ENCODE results near the gene GTF3C5.

GTF3C5 gene

DNA sequence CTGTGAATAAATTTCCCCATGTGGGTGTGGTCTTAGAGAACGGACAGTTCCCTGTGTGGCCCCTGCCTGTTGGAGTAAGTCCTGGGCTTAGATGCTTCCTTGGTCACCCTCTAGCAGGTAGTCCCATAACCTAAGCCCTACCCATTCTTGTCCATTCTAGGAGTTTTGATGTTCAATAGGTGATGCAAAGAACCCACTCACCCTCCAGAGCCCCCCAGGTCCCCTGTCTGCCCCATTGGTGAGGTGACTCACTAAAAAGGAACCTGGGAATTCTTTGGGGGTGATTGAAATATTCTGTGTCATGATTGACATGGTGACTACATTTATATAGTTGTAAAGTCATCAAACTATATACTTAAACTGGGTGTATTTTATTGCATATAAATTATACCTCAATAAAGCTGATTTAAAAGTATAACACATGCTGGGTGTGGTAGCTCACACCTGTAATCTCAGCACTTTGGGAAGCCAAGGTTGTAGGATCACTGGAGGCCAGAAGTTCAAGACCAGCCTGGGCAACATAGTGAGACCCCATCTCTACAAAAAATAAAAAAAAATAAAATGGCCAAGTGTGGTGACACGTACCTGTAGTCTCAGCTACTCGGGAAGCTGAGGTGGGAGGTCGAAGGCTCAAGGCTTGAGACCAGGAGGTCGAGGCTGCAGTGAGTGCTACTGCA is 20.8 kb upstream of the GTF3C5 start:
- H3K9me3 ChIP-seq (ENCODE audit: insufficient read depth, low read depth, low read length) = no peaks in the 10 kb centered on the region
- H3K4me1 ChIP-seq (ENCODE audit: insufficient read depth, low read length) = peaks cover 1% of the 10 kb centered on the region; the same call in 1 of the 2 replicates
- H3K36me3 ChIP-seq (ENCODE audit: insufficient read depth, low read length) = no peaks in the 10 kb centered on the region
- H3K9ac ChIP-seq (ENCODE audit: low read depth, low read length) = no peak overlapping the region
- H3K4me3 ChIP-seq (ENCODE audit: low read length) = no peak overlapping the region
- no peak overlapping the region for H3K27ac ChIP-seq (ENCODE audit: low read depth, low read length)
- WGBS = 80% methylated on average over 5 of the region's 5 CpGs
- peaks cover 46% of the 10 kb centered on the region for H3K27me3 ChIP-seq (ENCODE audit: insufficient read depth, low read length)

DNA sequence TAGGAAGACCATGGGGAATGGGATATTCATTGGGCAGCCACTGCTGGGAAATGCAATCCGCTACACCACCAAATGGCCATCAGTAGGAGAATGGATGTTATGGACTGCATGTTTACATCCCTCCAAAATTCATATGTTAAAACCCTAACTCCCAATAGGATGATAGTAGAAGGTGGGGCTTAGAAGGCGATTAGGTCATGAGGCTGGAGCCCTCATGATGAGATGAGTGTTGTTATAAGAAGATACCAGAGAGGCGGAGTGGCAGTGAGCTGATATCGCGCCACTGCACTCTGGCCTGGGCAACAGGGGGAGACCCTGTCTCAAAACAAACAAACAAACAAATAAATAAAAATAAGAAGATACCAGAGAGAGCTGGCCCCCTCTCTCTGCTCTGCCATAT is 16.1 kb upstream of the GTF3C5 start:
- peaks cover 8% of the 10 kb centered on the region; the same call in 1 of the 2 replicates for H3K27me3 ChIP-seq (ENCODE audit: insufficient read depth, low read length)
- no peak overlapping the region for H3K4me3 ChIP-seq (ENCODE audit: low read length)
- H3K27ac ChIP-seq (ENCODE audit: low read depth, low read length) = no peak overlapping the region
- H3K9me3 ChIP-seq (ENCODE audit: insufficient read depth, low read depth, low read length) = no peaks in the 10 kb centered on the region
- H3K4me1 ChIP-seq (ENCODE audit: insufficient read depth, low read length) = no peaks in the 10 kb centered on the region
- 100% methylated on average over 3 of the region's 5 CpGs for WGBS
- H3K36me3 ChIP-seq (ENCODE audit: insufficient read depth, low read length) = no peaks in the 10 kb centered on the region
- no peak overlapping the region for H3K9ac ChIP-seq (ENCODE audit: low read depth, low read length)

DNA sequence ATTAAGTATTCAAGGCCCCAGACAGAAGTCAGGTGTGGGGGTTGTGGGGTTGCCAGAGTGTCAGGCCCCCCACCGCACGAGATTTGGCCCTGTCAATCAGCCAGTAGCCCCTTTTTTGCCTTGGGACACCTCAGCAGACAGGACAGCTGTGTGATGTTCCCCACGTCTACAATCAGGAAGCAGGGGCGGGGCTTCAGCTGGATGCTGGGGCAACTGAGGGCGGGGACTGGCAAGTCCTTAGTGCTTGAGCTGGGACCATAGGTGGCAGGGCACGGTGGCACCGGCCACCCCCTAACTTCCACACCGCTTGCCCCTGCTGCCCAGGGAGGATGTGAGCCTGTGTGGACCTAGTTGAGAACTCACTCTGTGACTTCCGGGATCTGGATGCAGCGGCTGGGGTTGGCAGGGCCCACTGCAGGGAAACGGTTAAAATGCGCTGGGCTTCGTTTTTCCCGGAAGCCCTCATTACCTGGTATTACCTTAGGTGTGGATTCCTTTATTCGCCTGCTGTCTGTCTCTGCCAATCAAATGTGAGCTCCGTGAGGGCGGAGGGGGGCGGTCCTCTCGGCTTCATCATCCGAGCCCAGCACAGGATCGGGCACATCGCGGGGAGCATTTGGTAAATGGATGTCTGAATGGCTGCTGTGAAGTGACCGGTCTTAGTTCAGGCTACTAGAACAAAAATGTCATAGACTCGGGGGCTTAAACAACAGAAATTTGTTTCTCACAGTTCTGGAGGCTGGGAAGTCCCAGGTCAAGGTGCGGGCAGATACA is 7.5 kb upstream of the GTF3C5 start:
- 0 out of 2 replicates have a peak, but pooled peaks cover 4% of the 10 kb centered on the region for H3K27me3 ChIP-seq (ENCODE audit: insufficient read depth, low read length)
- WGBS = 87% methylated on average over 26 of the region's 26 CpGs
- H3K4me1 ChIP-seq (ENCODE audit: insufficient read depth, low read length) = no peaks in the 10 kb centered on the region
- no peak overlapping the region for H3K27ac ChIP-seq (ENCODE audit: low read depth, low read length)
- H3K36me3 ChIP-seq (ENCODE audit: insufficient read depth, low read length) = no peaks in the 10 kb centered on the region
- H3K9ac ChIP-seq (ENCODE audit: low read depth, low read length) = no peak overlapping the region
- no peak overlapping the region for H3K4me3 ChIP-seq (ENCODE audit: low read length)
- H3K9me3 ChIP-seq (ENCODE audit: insufficient read depth, low read depth, low read length) = no peaks in the 10 kb centered on the region

DNA sequence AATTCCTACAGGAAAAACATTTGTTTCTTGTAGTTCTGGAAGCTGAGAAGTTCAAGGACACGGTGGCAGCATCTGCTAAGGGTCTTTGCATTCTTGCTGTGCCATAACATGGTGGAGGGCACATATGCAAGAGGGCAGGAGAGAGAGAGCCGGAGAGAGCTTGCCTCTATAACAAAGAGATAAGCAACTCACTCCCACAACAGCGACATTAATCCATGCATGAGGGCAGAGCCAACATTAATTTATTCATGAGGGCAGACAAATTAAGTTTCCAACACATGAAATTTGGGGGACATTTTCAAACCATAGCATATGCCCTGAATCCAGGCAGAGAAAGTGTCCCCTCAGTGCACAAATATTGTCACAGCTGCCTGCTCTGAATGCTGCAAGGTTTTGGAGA is 4.4 kb upstream of the GTF3C5 start:
- Histone ChIP-seq H3K27me3 (ENCODE audit: insufficient read depth, low read length) (0 out of 2 replicates have a peak, but pooled peaks cover 4% of the 10 kb centered on the region), H3K4me1 (ENCODE audit: insufficient read depth, low read length) (no peaks in the 10 kb centered on the region), H3K36me3 (ENCODE audit: insufficient read depth, low read length) (no peaks in the 10 kb centered on the region), H3K9ac (ENCODE audit: low read depth, low read length) (no peak overlapping the region), H3K27ac (ENCODE audit: low read depth, low read length) (no peak overlapping the region), H3K9me3 (ENCODE audit: insufficient read depth, low read depth, low read length) (no peaks in the 10 kb centered on the region), H3K4me3 (ENCODE audit: low read length) (no peak overlapping the region)
- 84% methylated on average over 3 of the region's 3 CpGs for WGBS

DNA sequence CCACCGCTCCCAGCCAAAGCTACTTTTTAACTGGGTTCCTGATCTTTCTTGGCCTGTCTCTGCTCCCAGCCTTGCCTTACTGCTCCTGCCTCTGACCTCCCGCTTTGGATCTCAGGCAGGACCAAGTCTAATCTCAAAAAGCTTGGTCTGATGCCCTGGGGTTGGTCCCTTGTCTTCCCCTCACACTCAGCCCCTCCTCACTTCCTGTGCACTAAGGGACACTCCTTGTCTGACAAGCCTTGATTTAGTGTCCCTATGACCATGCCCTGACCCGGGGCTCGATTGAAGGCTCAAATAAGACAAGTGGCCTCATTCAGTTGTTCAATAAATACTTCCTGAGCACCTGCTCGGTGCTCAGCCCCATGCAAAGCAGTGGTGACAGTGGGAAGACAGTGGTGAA is 3.7 kb upstream of the GTF3C5 start:
- H3K4me3 ChIP-seq (ENCODE audit: low read length) = no peak overlapping the region
- 70% methylated on average over 5 of the region's 5 CpGs for WGBS
- H3K9me3 ChIP-seq (ENCODE audit: insufficient read depth, low read depth, low read length) = no peaks in the 10 kb centered on the region
- H3K4me1 ChIP-seq (ENCODE audit: insufficient read depth, low read length) = no peaks in the 10 kb centered on the region
- H3K9ac ChIP-seq (ENCODE audit: low read depth, low read length) = no peak overlapping the region
- 0 out of 2 replicates have a peak, but pooled peaks cover 4% of the 10 kb centered on the region for H3K27me3 ChIP-seq (ENCODE audit: insufficient read depth, low read length)
- no peaks in the 10 kb centered on the region for H3K36me3 ChIP-seq (ENCODE audit: insufficient read depth, low read length)
- H3K27ac ChIP-seq (ENCODE audit: low read depth, low read length) = no peak overlapping the region

DNA sequence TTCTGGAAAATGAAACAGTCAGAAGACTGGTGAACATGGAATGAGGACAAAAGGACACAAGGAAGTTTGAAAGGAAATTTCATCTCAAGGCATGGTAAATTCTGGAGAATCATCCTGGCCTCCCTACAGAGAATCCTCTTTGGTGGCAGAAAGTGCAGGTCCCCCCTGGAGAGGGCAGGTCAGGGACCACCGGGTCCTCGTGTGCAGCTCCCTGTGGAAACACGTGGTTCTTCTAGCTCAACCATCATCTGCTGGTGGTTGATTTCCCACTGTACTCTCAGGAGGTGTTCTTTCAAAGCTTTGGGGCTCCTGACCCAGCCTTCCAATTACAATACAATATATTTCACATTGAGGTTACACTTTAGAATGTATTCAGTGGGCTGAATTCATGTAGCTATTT is 2.6 kb upstream of the GTF3C5 start:
- no peak overlapping the region for H3K27ac ChIP-seq (ENCODE audit: low read depth, low read length)
- H3K27me3 ChIP-seq (ENCODE audit: insufficient read depth, low read length) = 0 out of 2 replicates have a peak, but pooled peaks cover 4% of the 10 kb centered on the region
- H3K9ac ChIP-seq (ENCODE audit: low read depth, low read length) = no peak overlapping the region
- peaks cover 8% of the 10 kb centered on the region; the same call in 1 of the 2 replicates for H3K36me3 ChIP-seq (ENCODE audit: insufficient read depth, low read length)
- no peaks in the 10 kb centered on the region for H3K4me1 ChIP-seq (ENCODE audit: insufficient read depth, low read length)
- H3K9me3 ChIP-seq (ENCODE audit: insufficient read depth, low read depth, low read length) = no peaks in the 10 kb centered on the region
- no peak overlapping the region for H3K4me3 ChIP-seq (ENCODE audit: low read length)
- 89% methylated on average over 3 of the region's 3 CpGs for WGBS

DNA sequence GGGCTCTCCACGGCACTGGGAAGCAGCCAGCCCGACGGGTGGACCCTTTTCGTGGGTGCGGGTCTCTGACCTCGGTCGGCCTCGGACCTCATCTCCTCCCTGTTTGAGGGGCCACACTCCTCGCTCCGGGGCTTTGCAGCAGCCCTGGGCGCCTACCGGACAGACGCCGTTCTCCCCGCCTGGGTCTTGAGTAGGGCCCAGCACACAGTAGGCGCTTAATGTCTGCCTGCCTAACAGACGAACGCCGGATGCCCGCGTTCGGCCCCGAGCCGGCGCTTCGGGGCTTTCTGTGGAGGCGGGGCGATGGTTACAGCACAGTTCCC is 842 bp upstream of the GTF3C5 start:
- no peaks in the 10 kb centered on the region for H3K4me1 ChIP-seq (ENCODE audit: insufficient read depth, low read length)
- peak overlapping the region; percentile 98 for H3K4me3 ChIP-seq (ENCODE audit: low read length)
- peak overlapping the region; percentile 77 for H3K27ac ChIP-seq (ENCODE audit: low read depth, low read length)
- no peaks in the 10 kb centered on the region for H3K9me3 ChIP-seq (ENCODE audit: insufficient read depth, low read depth, low read length)
- H3K9ac ChIP-seq (ENCODE audit: low read depth, low read length) = peak overlapping the region; percentile 86
- H3K27me3 ChIP-seq (ENCODE audit: insufficient read depth, low read length) = 0 out of 2 replicates have a peak, but pooled peaks cover 4% of the 10 kb centered on the region
- peaks cover 18% of the 10 kb centered on the region for H3K36me3 ChIP-seq (ENCODE audit: insufficient read depth, low read length)
- WGBS = under 1% methylated on average over 28 of the region's 28 CpGs

DNA sequence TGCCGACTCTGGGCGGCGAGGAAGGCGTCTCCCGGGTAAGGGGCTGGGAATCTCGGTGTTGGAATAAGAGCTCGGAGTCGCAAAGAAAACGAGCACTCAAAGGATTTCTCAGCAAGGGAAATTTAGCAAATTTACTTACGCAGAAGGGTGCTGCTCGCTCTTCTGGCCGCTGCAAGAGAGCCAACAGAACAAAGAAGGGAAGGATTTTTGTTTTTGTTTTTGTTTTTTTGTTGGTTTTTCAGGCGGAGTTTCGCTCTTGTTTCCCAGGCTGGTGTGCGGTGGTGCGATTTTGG is 279 bp downstream of the GTF3C5 start:
- WGBS = 2% methylated on average over 16 of the region's 16 CpGs
- H3K27ac ChIP-seq (ENCODE audit: low read depth, low read length) = peak overlapping the region; percentile 92
- H3K27me3 ChIP-seq (ENCODE audit: insufficient read depth, low read length) = 0 out of 2 replicates have a peak, but pooled peaks cover 3% of the 10 kb centered on the region
- peaks cover 18% of the 10 kb centered on the region for H3K36me3 ChIP-seq (ENCODE audit: insufficient read depth, low read length)
- peak overlapping the region; percentile 98 for H3K4me3 ChIP-seq (ENCODE audit: low read length)
- H3K9me3 ChIP-seq (ENCODE audit: insufficient read depth, low read depth, low read length) = no peaks in the 10 kb centered on the region
- peak overlapping the region; percentile 93 for H3K9ac ChIP-seq (ENCODE audit: low read depth, low read length)
- no peaks in the 10 kb centered on the region for H3K4me1 ChIP-seq (ENCODE audit: insufficient read depth, low read length)

DNA sequence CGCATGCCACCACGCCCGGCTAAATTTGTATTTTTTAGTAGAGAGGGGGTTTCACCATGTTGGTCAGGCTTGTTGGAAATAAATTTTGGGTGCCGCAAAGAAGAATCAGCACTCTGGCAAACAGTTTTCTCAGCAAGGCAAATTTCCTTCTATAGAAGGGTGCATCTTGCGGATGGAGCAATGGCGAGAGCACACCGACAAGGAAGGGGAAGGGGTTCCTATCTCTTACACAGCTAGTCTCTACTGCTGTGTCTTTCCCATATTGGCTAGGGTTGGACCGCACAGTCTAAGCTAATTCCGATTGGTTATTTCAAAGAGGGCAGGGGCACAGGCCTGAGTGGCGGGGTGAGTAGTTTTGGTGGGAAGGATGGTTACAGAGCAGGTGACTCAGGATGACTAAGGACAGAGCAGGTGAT is 707 bp downstream of the GTF3C5 start:
- WGBS = 70% methylated on average over 10 of the region's 10 CpGs
- Histone ChIP-seq H3K4me3 (ENCODE audit: low read length) (peak overlapping the region; percentile 98), H3K36me3 (ENCODE audit: insufficient read depth, low read length) (peaks cover 18% of the 10 kb centered on the region), H3K27ac (ENCODE audit: low read depth, low read length) (no peak overlapping the region), H3K27me3 (ENCODE audit: insufficient read depth, low read length) (no peaks in the 10 kb centered on the region), H3K9me3 (ENCODE audit: insufficient read depth, low read depth, low read length) (no peaks in the 10 kb centered on the region), H3K4me1 (ENCODE audit: insufficient read depth, low read length) (no peaks in the 10 kb centered on the region), H3K9ac (ENCODE audit: low read depth, low read length) (peak overlapping the region; percentile 93)

DNA sequence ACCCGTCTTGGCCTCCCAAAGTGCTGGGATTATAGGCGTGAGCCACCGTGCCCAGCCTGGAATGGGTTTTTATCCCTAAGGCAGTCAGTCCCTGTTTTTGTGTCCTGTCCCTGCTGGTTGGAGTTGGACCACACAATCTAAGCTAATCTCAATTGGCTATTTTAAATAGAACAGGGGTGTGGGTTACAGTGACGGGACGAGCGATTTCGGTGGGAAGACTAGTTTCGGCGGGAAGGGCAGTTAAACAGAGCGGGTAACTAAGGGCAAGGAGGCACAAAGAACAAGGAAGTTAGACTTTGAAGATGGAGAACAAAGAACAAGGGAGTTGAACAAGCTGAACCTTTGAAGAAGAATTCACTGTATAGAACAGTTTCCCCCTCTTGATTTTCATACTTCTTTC is 1.4 kb downstream of the GTF3C5 start:
- Histone ChIP-seq H3K4me1 (ENCODE audit: insufficient read depth, low read length) (no peaks in the 10 kb centered on the region), H3K27me3 (ENCODE audit: insufficient read depth, low read length) (no peaks in the 10 kb centered on the region), H3K9ac (ENCODE audit: low read depth, low read length) (no peak overlapping the region), H3K9me3 (ENCODE audit: insufficient read depth, low read depth, low read length) (no peaks in the 10 kb centered on the region), H3K4me3 (ENCODE audit: low read length) (peak overlapping the region; percentile 98), H3K27ac (ENCODE audit: low read depth, low read length) (no peak overlapping the region), H3K36me3 (ENCODE audit: insufficient read depth, low read length) (peaks cover 20% of the 10 kb centered on the region)
- 95% methylated on average over 10 of the region's 10 CpGs for WGBS

DNA sequence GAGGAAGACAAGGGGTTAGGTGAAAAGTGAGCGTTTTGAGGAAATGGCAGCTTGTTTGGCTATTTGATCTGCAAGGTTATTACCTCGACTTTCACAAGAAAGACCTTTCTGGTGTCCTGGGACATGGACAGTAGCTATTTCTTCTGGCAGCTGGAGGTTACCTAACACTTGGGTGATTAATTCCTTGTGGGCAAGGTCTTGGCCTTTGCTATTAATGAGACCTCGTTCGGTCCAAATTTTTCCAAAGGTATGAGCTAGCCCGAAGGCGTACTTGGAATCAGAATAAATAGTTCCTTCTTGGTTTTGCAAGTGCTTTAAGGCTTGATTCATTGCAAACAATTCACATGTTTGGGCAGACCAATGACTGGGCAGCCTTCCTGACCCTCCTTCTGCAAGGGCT is 4.9 kb downstream of the GTF3C5 start:
- H3K4me1 ChIP-seq (ENCODE audit: insufficient read depth, low read length) = no peaks in the 10 kb centered on the region
- H3K9me3 ChIP-seq (ENCODE audit: insufficient read depth, low read depth, low read length) = no peaks in the 10 kb centered on the region
- no peak overlapping the region for H3K4me3 ChIP-seq (ENCODE audit: low read length)
- 97% methylated on average over 6 of the region's 6 CpGs for WGBS
- no peaks in the 10 kb centered on the region for H3K27me3 ChIP-seq (ENCODE audit: insufficient read depth, low read length)
- no peak overlapping the region for H3K9ac ChIP-seq (ENCODE audit: low read depth, low read length)
- peaks cover 23% of the 10 kb centered on the region for H3K36me3 ChIP-seq (ENCODE audit: insufficient read depth, low read length)
- no peak overlapping the region for H3K27ac ChIP-seq (ENCODE audit: low read depth, low read length)
